Heart left ventricle (tissue), 16 donors: Measurements from ENCODE around the gene AGMO. TPM values are rescaled to one million over a fixed set of nuclear protein-coding genes. Genes with fewer than 3 reads are reported as not detected.

Experiments used
- ATAC-seq, 4 donors: fragments of 200-7000 bp; cut with Tn5 transposase; one replicate each; pipeline ENCODE4 v1.9.1; 2020 to 2022; ENCODE audit warnings: moderate library complexity in 4 of 4, mild to moderate bottlenecking in 3 of 4, moderate number of reproducible peaks in 1 of 4
- DNase-seq, 5 donors: peaks; one replicate each; pipeline ENCODE4 v3.0.0-alpha.2; 2020
- H3K27ac ChIP-seq, 12 donors: fragments of 200-600 bp; sonication (generic) in 4 of 12; one replicate each; pipeline versions ENCODE4 v1.5.0 to v1.8.0; 2016 to 2022; ENCODE audit warnings: mild to moderate bottlenecking in 2 of 12
- H3K27me3 ChIP-seq, 9 donors: fragments of 200-600 bp; sonication (generic) in 2 of 9; one replicate each; pipeline versions ENCODE4 v1.5.1 to v1.8.0; 2016 to 2022; ENCODE audit warnings: mild to moderate bottlenecking in 3 of 9
- H3K36me3 ChIP-seq, 9 donors: fragments of 200-600 bp; sonication (generic) in 2 of 9; one replicate each; pipeline versions ENCODE4 v1.5.0 to v1.8.0; 2018 to 2022; ENCODE audit warnings: mild to moderate bottlenecking in 2 of 9
- H3K4me1 ChIP-seq, 12 donors: fragments of 200-600 bp; sonication (generic) in 4 of 12; one replicate each; pipeline versions ENCODE4 v1.5.0 to v1.8.0; 2016 to 2022; ENCODE audit warnings: mild to moderate bottlenecking in 3 of 12
- H3K4me3 ChIP-seq, 12 donors: fragments of 200-600 bp; sonication (generic) in 4 of 12; one replicate each; pipeline versions ENCODE4 v1.5.0 to v1.8.0; 2017 to 2022; ENCODE audit warnings: mild to moderate bottlenecking in 9 of 12, moderate library complexity in 4 of 12
- H3K9me3 ChIP-seq, 12 donors: fragments of 200-600 bp; sonication (generic) in 4 of 12; one replicate each; pipeline versions ENCODE4 v1.5.0 to v1.8.0; 2016 to 2022; ENCODE audit warnings: mild to moderate bottlenecking in 1 of 12
- POLR2A ChIP-seq, 2 donors: fragments of 450-650 bp; IDR thresholded peaks; one replicate each; pipeline ENCODE4 v1.6.1; 2017; ENCODE audit warnings: antibody characterized with exemption in 2 of 2, mild to moderate bottlenecking in 2 of 2, moderate library complexity in 2 of 2
- WGBS, 4 donors: extraction: QIAGEN DNeasy Blood & Tissue Kit in 2 of 4; methylation state at CpG; one replicate each; pipeline versions ENCODE4 v1.1.5 to v1.1.7; 2013 to 2018; 5-methylcytosine and 5-hydroxymethylcytosine counted together
- intact Hi-C, 10 donors: fragments of 100-400 bp; cut with DNase I; formaldehyde crosslinking; loops; one replicate each; pipeline versions ENCODE4 v1.11.1 to v1.14.2; 2022
- polyA plus RNA-seq, 2 donors: library from polyadenylated mRNA; stranded (reverse); fragments of 200-250 nt; gene quantifications; one replicate each; pipeline ENCODE4 v1.2.3, GENCODE V29; 2013
- total RNA-seq, 9 donors: library from RNA; depleted of rRNA in 2 of 9; stranded (reverse); fragments of >200 nt in 2 of 9; fragmentation: NEBNext Ultra II Directional in 3 of 9; extraction: Animal tissue kit (Norgen Biotek cat#: 25700) in 3 of 9; gene quantifications; one replicate each; pipeline versions ENCODE4 v1.1.0 to v1.2.4, GENCODE V29; 2016 to 2023
- TF ChIP-seq, protein P1 (sequence below), 12 donors: fragments of 200-600 bp; sonication (generic) in 4 of 12; IDR thresholded peaks; one replicate each; pipeline versions ENCODE4 v1.5.0 to v1.8.0; 2018 to 2022; ENCODE audit warnings: antibody characterized with exemption in 12 of 12, mild to moderate bottlenecking in 5 of 12
- donor health status: ischemic (EF 13 %, LVEDD 7.1; RV severe dilation, severe dysfunction).
- donor health status: healthy with polysubstance abuse.
- donor health status: DM: no; HTN: yes; CAD: no.
- donor health status: DM: no; HTN: no; CAD: no.
- donor health status: ischemic (EF 25% LVEDD 6.9; RV normal size, moderate dysfunction).
- donor health status: ischemic (EF 25% LVEDD 5.7; RV mildly dilated, moderate dysfunction).
- donor health status: healthy.
- donor health status: DM: yes; HTN: yes; CAD: no.
- donor health status: ischemic (EF 35%, LVEDD 5.7; RV mildly dilated, moderate dysfunction).
- donor health status: nonischemic (EF 11% LVEDD 7.7; RV severe dilation, severe dysfunction).
- donor health status: DM: yes; HTN: yes; CAD: no.
- donor health status: PGD.
- donor health status: ischemic (EF 29% LVEDD 5.4; RV normal size, mild dysfunction).
- donor health status: nonischemic (EF 23%, LVEDD 6.1; RV moderate dilation, normal function).

AGMO gene
- total and polyA plus RNA-seq, 11 donors, result 0.12 to 0.72 (median 0.40) TPM; not detected in 1

DNA sequence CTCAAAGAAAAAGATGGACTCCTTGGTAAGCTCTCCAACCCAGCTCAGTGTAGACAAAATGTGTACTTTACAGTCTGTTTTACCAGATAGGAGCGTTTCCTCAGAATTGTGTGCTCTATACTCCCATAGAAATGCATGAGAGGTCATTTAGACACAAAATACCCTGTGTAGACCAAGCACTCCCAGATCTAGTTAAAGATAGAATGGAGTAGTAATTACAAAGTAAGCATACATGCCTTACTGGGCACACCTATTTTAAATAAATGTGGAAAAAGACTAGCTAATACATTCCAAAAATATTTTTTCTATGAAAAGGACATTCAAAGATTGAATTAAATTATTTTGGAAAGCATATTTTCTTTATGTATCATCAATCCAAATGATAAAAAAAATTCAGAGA, 387.3 kb downstream of the AGMO start:
- intact Hi-C loops, result no loop called here
- TF ChIP-seq, protein P1, sequence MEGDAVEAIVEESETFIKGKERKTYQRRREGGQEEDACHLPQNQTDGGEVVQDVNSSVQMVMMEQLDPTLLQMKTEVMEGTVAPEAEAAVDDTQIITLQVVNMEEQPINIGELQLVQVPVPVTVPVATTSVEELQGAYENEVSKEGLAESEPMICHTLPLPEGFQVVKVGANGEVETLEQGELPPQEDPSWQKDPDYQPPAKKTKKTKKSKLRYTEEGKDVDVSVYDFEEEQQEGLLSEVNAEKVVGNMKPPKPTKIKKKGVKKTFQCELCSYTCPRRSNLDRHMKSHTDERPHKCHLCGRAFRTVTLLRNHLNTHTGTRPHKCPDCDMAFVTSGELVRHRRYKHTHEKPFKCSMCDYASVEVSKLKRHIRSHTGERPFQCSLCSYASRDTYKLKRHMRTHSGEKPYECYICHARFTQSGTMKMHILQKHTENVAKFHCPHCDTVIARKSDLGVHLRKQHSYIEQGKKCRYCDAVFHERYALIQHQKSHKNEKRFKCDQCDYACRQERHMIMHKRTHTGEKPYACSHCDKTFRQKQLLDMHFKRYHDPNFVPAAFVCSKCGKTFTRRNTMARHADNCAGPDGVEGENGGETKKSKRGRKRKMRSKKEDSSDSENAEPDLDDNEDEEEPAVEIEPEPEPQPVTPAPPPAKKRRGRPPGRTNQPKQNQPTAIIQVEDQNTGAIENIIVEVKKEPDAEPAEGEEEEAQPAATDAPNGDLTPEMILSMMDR (IDR thresholded peaks at IDR 0.05), result no peak
- TF ChIP-seq POLR2A (IDR thresholded peaks at IDR 0.05), result no peak
- Histone ChIP-seq H3K4me1 (no peaks in the 10 kb centered on the region), H3K27ac (no peak overlapping the region), H3K4me3 (no peak overlapping the region), H3K9me3 (peaks cover 0 to 4% (median 0%) of the 10 kb centered on the region in 12 donors), H3K36me3 (no peaks in the 10 kb centered on the region), H3K27me3 (no peaks in the 10 kb centered on the region)
- ATAC-seq (no peak), DNase-seq (no peak)
- WGBS, 4 donors, result 59 to 78% (median 70%) methylated on average over 1 of the region's 1 CpG

DNA sequence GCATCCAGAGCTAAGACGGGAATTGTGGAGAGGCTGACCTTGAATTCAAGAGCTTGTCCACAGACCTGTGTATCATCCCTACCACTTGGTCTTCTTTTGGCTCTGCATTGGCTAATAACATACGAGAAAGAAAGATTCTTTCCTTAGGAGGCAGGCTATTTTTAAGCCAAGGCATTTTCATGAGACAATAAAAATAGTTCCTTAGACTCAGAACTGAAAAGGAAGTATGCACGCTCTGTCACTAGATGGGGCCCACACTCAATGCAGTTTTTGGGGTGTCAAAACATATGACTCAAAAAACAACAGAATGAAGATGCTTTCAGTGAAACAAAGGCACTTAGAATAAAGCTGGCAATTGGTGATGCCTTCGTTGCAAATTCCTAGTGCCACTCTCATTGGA, 393.3 kb downstream of the AGMO start:
- DNase-seq (no peak), ATAC-seq (no peak)
- no peak for TF ChIP-seq POLR2A (IDR thresholded peaks at IDR 0.05)
- TF ChIP-seq, protein P1 (IDR thresholded peaks at IDR 0.05), result no peak
- no peaks in the 10 kb centered on the region for H3K27me3 ChIP-seq
- no peaks in the 10 kb centered on the region for H3K36me3 ChIP-seq
- intact Hi-C loops, result no loop called here
- 57 to 61% (median 58%) methylated on average over 4 of the region's 4 CpGs for whole genome bisulfite sequencing, 4 donors
- no peaks in the 10 kb centered on the region for H3K9me3 ChIP-seq
- no peaks in the 10 kb centered on the region for H3K4me1 ChIP-seq
- no peak overlapping the region for H3K4me3 ChIP-seq
- no peak overlapping the region for H3K27ac ChIP-seq

DNA sequence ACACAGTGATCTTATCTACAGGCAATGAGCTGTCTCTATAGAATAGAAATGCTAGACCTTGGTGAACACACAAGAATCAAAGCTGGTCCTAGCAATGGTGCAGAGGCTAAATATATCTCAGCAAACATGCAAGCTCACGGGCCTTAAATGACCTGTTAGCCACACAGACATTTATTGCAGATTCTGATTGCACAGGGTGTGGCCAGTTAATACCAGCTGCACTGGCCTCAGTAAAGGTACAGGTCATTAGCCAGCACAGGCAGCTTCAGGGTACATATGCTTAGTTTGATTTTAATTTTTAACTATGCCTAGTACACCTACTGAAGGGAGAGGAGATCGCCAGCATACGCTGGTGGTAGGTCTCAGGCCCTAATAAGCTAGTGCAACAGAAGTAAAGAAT, 393.9 kb downstream of the AGMO start:
- Histone ChIP-seq H3K27ac (no peak overlapping the region), H3K36me3 (no peaks in the 10 kb centered on the region), H3K9me3 (no peaks in the 10 kb centered on the region), H3K4me3 (no peak overlapping the region), H3K27me3 (no peaks in the 10 kb centered on the region), H3K4me1 (no peaks in the 10 kb centered on the region)
- ATAC-seq (no peak), DNase-seq (no peak)
- no peak for TF ChIP-seq POLR2A (IDR thresholded peaks at IDR 0.05)
- TF ChIP-seq, protein P1 (IDR thresholded peaks at IDR 0.05), result no peak
- intact Hi-C loops, result no loop called here
- WGBS, 4 donors, result 86 to 93% (median 91%) methylated on average over 3 of the region's 3 CpGs

DNA sequence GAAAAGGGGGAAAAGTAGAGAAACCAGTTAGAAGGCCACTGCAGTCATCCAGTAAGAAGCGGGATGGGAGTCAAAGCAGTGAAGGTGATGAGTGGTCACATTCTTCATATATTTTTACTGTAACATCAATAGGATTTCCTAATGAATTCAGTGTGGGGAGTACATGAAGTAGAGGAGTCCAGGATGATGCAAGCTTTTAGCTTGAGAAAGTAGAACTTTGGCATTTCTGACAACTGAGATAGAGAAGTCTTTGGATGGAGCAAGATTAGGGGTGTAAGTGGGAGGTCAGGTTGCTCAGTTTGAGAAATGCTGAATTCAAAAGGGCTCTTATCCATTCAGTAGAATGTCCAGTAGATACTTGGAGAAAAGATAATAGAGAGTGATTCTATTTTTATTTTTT, 395.2 kb downstream of the AGMO start:
- Histone ChIP-seq H3K27me3 (no peaks in the 10 kb centered on the region), H3K27ac (no peak overlapping the region), H3K4me3 (no peak overlapping the region), H3K36me3 (no peaks in the 10 kb centered on the region), H3K4me1 (no peaks in the 10 kb centered on the region), H3K9me3 (no peaks in the 10 kb centered on the region)
- no peak for TF ChIP-seq POLR2A (IDR thresholded peaks at IDR 0.05)
- TF ChIP-seq, protein P1 (IDR thresholded peaks at IDR 0.05), result no peak
- intact Hi-C loops, result no loop called here
- WGBS, 4 donors, result 92 to 98% (median 93%) methylated on average over 1 of the region's 1 CpG
- ATAC-seq, result no peak
- DNase-seq, result no peak
